Endothelial cell of umbilical vein (primary cell): Measurements from ENCODE around the gene MNT. TPM values are rescaled to one million over a fixed set of nuclear protein-coding genes. Genes with fewer than 3 reads are reported as not detected.
A peak's percentile ranks its signal among the peaks of the same experiment; 100 is the strongest.

Experiments
- BruUV-seq: library from RNA; stranded (reverse); fragments of 400-500 nt; replicated peaks from 2 replicates; lab custom pipeline; 2021; lab: Mats Ljungman, UMichigan
- CTCF ChIA-PET: fragments of 300-600, 350-600 bp; sonication (Branson Sonifier 250); formaldehyde crosslinking; loops from one replicate; lab custom pipeline; 2021; ENCODE audit warnings: antibody characterized with exemption, inconsistent platforms; lab: Charles Lee
- POLR2A ChIA-PET: fragments of 300-600, 350-600 bp; sonication (Branson Sonifier 250); formaldehyde crosslinking; loops from one replicate; lab custom pipeline; 2021; ENCODE audit warnings: antibody characterized with exemption, inconsistent platforms; lab: Charles Lee
- DNase-seq: peaks from one replicate; pipeline ENCODE4 v3.0.0-alpha.2; 2011; ENCODE audit warnings: low read depth, low spot score
- FAIRE-seq: peaks from 2 replicates; lab custom pipeline; 2011; peaks lifted over from hg19 to GRCh38; lab: Jason Lieb, UNC
- H2AFZ ChIP-seq: 2 replicates; pipeline ENCODE4 v1.6.0; 2012; ENCODE audit warnings: low read depth, low read length, control low read depth, inconsistent platforms
- H3K27ac ChIP-seq: 2 replicates; pipeline ENCODE4 v1.5.1; 2011; ENCODE audit warnings: low read depth, mild to moderate bottlenecking, control low read depth, low read length, moderate library complexity; ENCODE audit not compliant: insufficient read depth
- H3K27me3 ChIP-seq, 2 experiments: 2 replicates each; pipeline versions ENCODE4 v1.6.0 to v1.6.1; 2011; ENCODE audit warnings: low read length in 2 of 2, mixed read lengths in 1 of 2; ENCODE audit not compliant: control insufficient read depth in 2 of 2, insufficient read depth in 2 of 2
- H3K36me3 ChIP-seq, 2 experiments: 2 replicates in 1 of 2; 3 replicates in 1 of 2; pipeline ENCODE4 v1.5.1; 2011; ENCODE audit warnings: low read length in 2 of 2, mild to moderate bottlenecking in 1 of 2, moderate library complexity in 1 of 2; ENCODE audit not compliant: control insufficient read depth in 2 of 2, insufficient read depth in 2 of 2; ENCODE audit errors: extremely low read depth in 1 of 2
- H3K4me1 ChIP-seq: 3 replicates; pipeline ENCODE4 v1.5.1; 2011; ENCODE audit warnings: mild to moderate bottlenecking, low read length; ENCODE audit not compliant: control insufficient read depth, insufficient read depth; ENCODE audit errors: extremely low read depth
- H3K4me2 ChIP-seq: 2 replicates; pipeline ENCODE4 v1.6.1; 2011; ENCODE audit warnings: low read length, control low read depth, mixed read lengths; ENCODE audit not compliant: insufficient read depth
- H3K4me3 ChIP-seq, 3 experiments: fragments of 200-600 bp in 1 of 3; sonication (generic), shearing (Covaris generic) in 1 of 3; replicated peaks in 1 of 3; 2 replicates each; pipeline ENCODE4 v1.5.1; 2011 to 2016; ENCODE audit warnings: control low read depth in 3 of 3, low read length in 3 of 3, mild to moderate bottlenecking in 2 of 3, inconsistent platforms in 1 of 3, low read depth in 1 of 3, moderate library complexity in 1 of 3; ENCODE audit not compliant: insufficient read depth in 1 of 3
- H3K79me2 ChIP-seq: 2 replicates; pipeline ENCODE4 v1.6.0; 2012; ENCODE audit warnings: low read length, inconsistent platforms; ENCODE audit not compliant: control insufficient read depth, insufficient read depth
- H3K9ac ChIP-seq: replicated peaks from 2 replicates; pipeline ENCODE3; 2011; ENCODE audit warnings: low read length, control low read depth; ENCODE audit not compliant: insufficient read depth; ENCODE audit errors: extremely low read depth
- H3K9me1 ChIP-seq: replicated peaks from 3 replicates; pipeline ENCODE4 v1.6.0; 2011; ENCODE audit warnings: mild to moderate bottlenecking, low read length; ENCODE audit not compliant: control insufficient read depth, insufficient read depth; ENCODE audit errors: extremely low read depth
- H3K9me3 ChIP-seq: replicated peaks from 2 replicates; pipeline ENCODE4 v1.5.1; 2012; ENCODE audit warnings: low read length, inconsistent platforms; ENCODE audit not compliant: control insufficient read depth, insufficient read depth
- H4K20me1 ChIP-seq: replicated peaks from 2 replicates; pipeline ENCODE3; 2011; ENCODE audit warnings: mild to moderate bottlenecking, low read length; ENCODE audit not compliant: control insufficient read depth, insufficient read depth; ENCODE audit errors: extremely low read depth
- CTCF ChIP-seq, 2 donors: IDR thresholded peaks; 1 replicate in 1 of 2; 2 replicates in 1 of 2; pipeline ENCODE4 v1.5.1; 2011; ENCODE audit warnings: low read length in 2 of 2, mild to moderate bottlenecking in 2 of 2, moderate library complexity in 2 of 2, control low read depth in 1 of 2, inconsistent platforms in 1 of 2, low read depth in 1 of 2; ENCODE audit not compliant: insufficient read depth in 1 of 2; ENCODE audit errors: extremely low read depth in 1 of 2
- EZH2 ChIP-seq: IDR thresholded peaks from 2 replicates; pipeline ENCODE4 v1.6.1; 2012; ENCODE audit warnings: borderline replicate concordance, low read depth, mild to moderate bottlenecking, moderate library complexity, low read length, inconsistent platforms; ENCODE audit not compliant: severe bottlenecking
- FOS ChIP-seq: IDR thresholded peaks from 2 replicates; pipeline ENCODE4 v1.6.1; 2011; ENCODE audit warnings: mild to moderate bottlenecking, low read length, moderate library complexity, borderline replicate concordance; ENCODE audit not compliant: insufficient read depth
- GATA2 ChIP-seq: IDR thresholded peaks from 2 replicates; pipeline ENCODE4 v1.7.0; 2011; ENCODE audit warnings: low read depth, mild to moderate bottlenecking, moderate library complexity, mixed read lengths, low read length; ENCODE audit not compliant: insufficient read length, insufficient read depth
- JUN ChIP-seq: IDR thresholded peaks from 2 replicates; pipeline ENCODE4 v1.6.1; 2011; ENCODE audit warnings: borderline replicate concordance, low read depth; ENCODE audit not compliant: insufficient read length, insufficient read depth
- MAX ChIP-seq: IDR thresholded peaks from 2 replicates; pipeline ENCODE4 v1.6.1; 2011; ENCODE audit not compliant: insufficient read depth, insufficient read length
- MYC ChIP-seq: IDR thresholded peaks from one replicate; pipeline ENCODE4 v1.6.1; 2011; ENCODE audit warnings: mild to moderate bottlenecking, low read depth, low read length
- POLR2A ChIP-seq: IDR thresholded peaks from 2 replicates; pipeline ENCODE4 v1.6.1; 2012; ENCODE audit warnings: low read depth, mild to moderate bottlenecking, control low read depth, low read length
- POLR2AphosphoS5 ChIP-seq: IDR thresholded peaks from 2 replicates; pipeline ENCODE4 v1.6.1; 2012; ENCODE audit warnings: low read depth, mild to moderate bottlenecking, control low read depth, low read length, moderate library complexity; ENCODE audit not compliant: insufficient read depth
- dilution Hi-C: fragments of 300-500 bp; cut with MboI; formaldehyde crosslinking; loops from one replicate; pipeline ENCODE4 v1.15.0; 2019; ENCODE audit warnings: low sequenced_read_pairs; ENCODE audit not compliant: extremely low pct_ligation_motif_present
- intact Hi-C: fragments of 100-400 bp; cut with micrococcal nuclease; formaldehyde crosslinking; loops from one replicate; pipeline ENCODE4 v1.10.0; 2022
- polyA plus RNA-seq, 4 experiments: library from polyadenylated mRNA; depleted of rRNA in 3 of 4; stranded (reverse) in 3 of 4; unstranded in 1 of 4; fragments of >200 nt; gene quantifications; 2 replicates each; pipeline versions ENCODE4 v1.2.1 to v1.2.3, GENCODE V29; 2011 to 2012; ENCODE audit warnings: missing spikeins in 1 of 4
- total RNA-seq: library from RNA; stranded (reverse); gene quantifications from 2 replicates; pipeline ENCODE4 v1.2.3, GENCODE V29; 2021

Gene MNT
- total and polyA plus RNA-seq, 2 donors (not counting 3 experiments of a cell fraction or from before 2014, with no cell fraction given), result 4.1 to 21.6 TPM

- peak; percentile 72 for TF ChIP-seq GATA2
- peak; percentile 40 for TF ChIP-seq FOS
- TF ChIP-seq CTCF (IDR thresholded peaks at IDR 0.05; ENCODE audit: extremely low read depth in 1 of 2, insufficient read depth in 1 of 2, low read depth in 1 of 2, low read length in 2 of 2), result no peak
- no peak for TF ChIP-seq JUN
- no peak for TF ChIP-seq MYC
- TF ChIP-seq MAX, result no peak
- peak; percentile 41 for TF ChIP-seq POLR2A
- TF ChIP-seq EZH2, result no peak
- peak; percentile 18 for TF ChIP-seq POLR2AphosphoS5
- Histone ChIP-seq H3K9me3 (no peaks in the 10 kb centered on the region), H2AFZ (peak overlapping the region; percentile 25), H4K20me1 (no peaks in the 10 kb centered on the region), H3K4me1 (peaks cover 33% of the 10 kb centered on the region), H3K27me3 (no peaks in the 10 kb centered on the region), H3K4me3 (no peak overlapping the region), H3K4me2 (peak overlapping the region; percentile 14), H3K79me2 (no peaks in the 10 kb centered on the region), H3K9me1 (no peaks in the 10 kb centered on the region), H3K36me3 (no peaks in the 10 kb centered on the region), H3K9ac (no peak overlapping the region), H3K27ac (peak overlapping the region; percentile 74)
- intact Hi-C loops (no loop called here), dilution Hi-C loops (no loop called here)
- DNase-seq (peak; percentile 84), FAIRE-seq (peak; percentile 96)
- CTCF ChIA-PET, result interaction anchor here (0.6 to 2.4 kb wide), 10 partner anchors 9 to 191 kb away, joined by 3 to 53 read pairs (median 3); no protein-coding TSS in a partner anchor
- BruUV-seq, result no TSS peak
- POLR2A ChIA-PET, result no interaction called here
Observed at GRCh38 chr17:2406903-2407790, 6.3 kb upstream of the MNT start.
